IMR-90 (cell line): Measurements from ENCODE around the gene GDNF. TPM values are rescaled to one million over a fixed set of nuclear protein-coding genes. Genes with fewer than 3 reads are reported as not detected.

Source experiments
- ATAC-seq: fragments of 200-7000 bp; cut with Tn5 transposase; 2 replicates; pipeline ENCODE4 v1.9.1; 2020; ENCODE audit warnings: low read depth, mild to moderate bottlenecking, moderate library complexity
- BruUV-seq: library from RNA; stranded (reverse); fragments of 400-500 nt; replicated peaks from 2 replicates; lab custom pipeline; 2021; lab: Mats Ljungman, UMichigan
- CTCF ChIA-PET: fragments of 300-600 bp; formaldehyde crosslinking; extraction: SDS; loops from one replicate; lab custom pipeline; 2021; ENCODE audit warnings: antibody characterized with exemption; lab: Yijun Ruan, JAX
- POLR2A ChIA-PET: fragments of 300-600 bp; sonication (Branson Sonifier 250); formaldehyde crosslinking; loops from one replicate; lab custom pipeline; 2022; ENCODE audit warnings: antibody characterized with exemption; ENCODE audit not compliant: unreplicated experiment; lab: Charles Lee
- DNase-seq: peaks from one replicate; pipeline ENCODE4 v3.0.0; 2013
- H2AFZ ChIP-seq: replicated peaks from 2 replicates; pipeline ENCODE3; 2013; ENCODE audit warnings: low read length, mild to moderate bottlenecking; ENCODE audit not compliant: poor library complexity
- H2AK5ac ChIP-seq: 2 replicates; pipeline ENCODE4 v1.6.1; 2013; ENCODE audit warnings: low read depth, low read length, inconsistent platforms
- H2AK9ac ChIP-seq: replicated peaks from 2 replicates; pipeline ENCODE3; 2013; ENCODE audit warnings: mild to moderate bottlenecking, low read depth, low read length, moderate library complexity; ENCODE audit not compliant: poor library complexity
- H2BK120ac ChIP-seq: 2 replicates; pipeline ENCODE4 v1.6.1; 2013; ENCODE audit warnings: low read depth, low read length, inconsistent platforms
- H2BK15ac ChIP-seq: 3 replicates; pipeline ENCODE4 v1.6.1; 2013; ENCODE audit warnings: low read depth, low read length, inconsistent platforms
- H2BK20ac ChIP-seq: 2 replicates; pipeline ENCODE4 v1.6.1; 2013; ENCODE audit warnings: low read depth, mild to moderate bottlenecking, inconsistent platforms, low read length, moderate library complexity
- H2BK5ac ChIP-seq: 2 replicates; pipeline ENCODE4 v1.6.1; 2013; ENCODE audit warnings: mild to moderate bottlenecking, low read depth, low read length, inconsistent platforms; ENCODE audit not compliant: poor library complexity, severe bottlenecking
- H3K14ac ChIP-seq: replicated peaks from 2 replicates; pipeline ENCODE4 v1.6.1; 2013; ENCODE audit warnings: low read depth, low read length, inconsistent platforms
- H3K18ac ChIP-seq: 2 replicates; pipeline ENCODE4 v1.6.1; 2013; ENCODE audit warnings: low read depth, low read length, control low read depth
- H3K23ac ChIP-seq: 2 replicates; pipeline ENCODE4 v1.6.1; 2013; ENCODE audit warnings: low read depth, low read length, inconsistent platforms
- H3K27ac ChIP-seq: 2 replicates; pipeline ENCODE4 v1.5.1; 2013; ENCODE audit warnings: mild to moderate bottlenecking, control low read depth, low read length; ENCODE audit not compliant: insufficient read depth
- H3K27me3 ChIP-seq: 2 replicates; pipeline ENCODE4 v1.6.1; 2013; ENCODE audit warnings: low read length; ENCODE audit not compliant: control insufficient read depth, insufficient read depth
- H3K36me3 ChIP-seq: 2 replicates; pipeline ENCODE4 v1.6.1; 2013; ENCODE audit warnings: low read length, mixed read lengths; ENCODE audit not compliant: control insufficient read depth, insufficient read depth
- H3K4ac ChIP-seq: 2 replicates; pipeline ENCODE4 v1.6.1; 2013; ENCODE audit warnings: low read depth, low read length, inconsistent platforms
- H3K4me1 ChIP-seq: 2 replicates; pipeline ENCODE4 v1.6.1; 2013; ENCODE audit warnings: low read length, mixed read lengths; ENCODE audit not compliant: control insufficient read depth, insufficient read depth
- H3K4me2 ChIP-seq: 2 replicates; pipeline ENCODE4 v1.6.1; 2013; ENCODE audit warnings: low read depth, mild to moderate bottlenecking, control low read depth, low read length, moderate library complexity
- H3K4me3 ChIP-seq: 2 replicates; pipeline ENCODE4 v1.5.1; 2013; ENCODE audit warnings: low read depth, mild to moderate bottlenecking, control low read depth, low read length, moderate library complexity; ENCODE audit not compliant: insufficient read depth
- H3K56ac ChIP-seq: 2 replicates; pipeline ENCODE4 v1.6.1; 2013; ENCODE audit warnings: low read length, inconsistent platforms; ENCODE audit not compliant: insufficient read depth; ENCODE audit errors: extremely low read depth
- H3K79me1 ChIP-seq, 2 experiments: 2 replicates each; pipeline ENCODE4 v1.6.1; 2013; ENCODE audit warnings: low read length in 2 of 2, inconsistent platforms in 1 of 2, low read depth in 1 of 2
- H3K9ac ChIP-seq: 2 replicates; pipeline ENCODE4 v1.6.1; 2013; ENCODE audit warnings: low read depth, low read length, control low read depth
- H3K9me1 ChIP-seq: 2 replicates; pipeline ENCODE4 v1.6.1; 2013; ENCODE audit warnings: low read length, inconsistent platforms; ENCODE audit not compliant: insufficient read depth
- H3K9me3 ChIP-seq: 2 replicates; pipeline ENCODE4 v1.6.1; 2013; ENCODE audit warnings: low read length; ENCODE audit not compliant: control insufficient read depth, insufficient read depth
- H4K20me1 ChIP-seq: 2 replicates; pipeline ENCODE4 v1.6.1; 2013; ENCODE audit warnings: low read length, inconsistent platforms; ENCODE audit not compliant: insufficient read depth
- H4K5ac ChIP-seq: 2 replicates; pipeline ENCODE4 v1.6.1; 2013; ENCODE audit warnings: mild to moderate bottlenecking, low read depth, low read length, control low read depth
- H4K8ac ChIP-seq, 2 experiments: 2 replicates each; pipeline ENCODE4 v1.6.1; 2013; ENCODE audit warnings: low read depth in 2 of 2, low read length in 2 of 2, control low read depth in 1 of 2, inconsistent platforms in 1 of 2
- H4K91ac ChIP-seq: 2 replicates; pipeline ENCODE4 v1.6.1; 2013; ENCODE audit warnings: low read depth, low read length, inconsistent platforms; ENCODE audit not compliant: insufficient read depth
- CEBPB ChIP-seq: IDR thresholded peaks from 2 replicates; pipeline ENCODE4 v1.6.1; 2012; ENCODE audit warnings: low read depth, low read length, improper control_type of control experiment
- CHD1 ChIP-seq: IDR thresholded peaks from 2 replicates; pipeline ENCODE4 v1.6.1; 2012; ENCODE audit warnings: low read depth, low read length, improper control_type of control experiment
- MXI1 ChIP-seq: IDR thresholded peaks from 2 replicates; pipeline ENCODE4 v1.6.1; 2012; ENCODE audit warnings: low read depth, mild to moderate bottlenecking, low read length, moderate library complexity, borderline replicate concordance
- NFE2L2 ChIP-seq: fragments of 150-350 bp; IDR thresholded peaks from 2 replicates; pipeline ENCODE4 v1.6.1; 2016; ENCODE audit warnings: low read depth, mild to moderate bottlenecking, low read length
- RCOR1 ChIP-seq: IDR thresholded peaks from 2 replicates; pipeline ENCODE4 v1.6.1; 2012; ENCODE audit warnings: mild to moderate bottlenecking, low read length, improper control_type of control experiment; ENCODE audit not compliant: insufficient replicate concordance
- WGBS, 2 experiments: methylation state at CpG; one replicate each; pipeline versions ENCODE4 v1.1.5 to v1.1.7; 2013; ENCODE audit warnings: missing lambda C conversion rate in 2 of 2; ENCODE audit not compliant: insufficient read length in 1 of 2; ENCODE audit errors: extremely low coverage in 2 of 2; 5-methylcytosine and 5-hydroxymethylcytosine counted together
- dilution Hi-C: fragments of 300-500 bp; cut with HindIII; formaldehyde crosslinking; loops from one replicate; pipeline ENCODE4 v1.14.3; 2018; ENCODE audit warnings: low sequenced_read_pairs; ENCODE audit not compliant: unreplicated experiment
- in situ Hi-C: fragments of 300-500 bp; cut with MboI; formaldehyde crosslinking; loops from 3 replicates; pipeline ENCODE4 v1.14.3; 2019; ENCODE audit warnings: low sequenced_read_pairs, inconsistent platforms, mixed read lengths
- intact Hi-C: fragments of 100-400 bp; cut with micrococcal nuclease; formaldehyde crosslinking; loops from 2 replicates; pipeline ENCODE4 v1.10.0; 2022
- polyA plus RNA-seq, 3 experiments: library from polyadenylated mRNA; depleted of rRNA; stranded (reverse); fragments of >200 nt; gene quantifications; 2 replicates each; pipeline ENCODE4 v1.2.3, GENCODE V29; 2012; ENCODE audit warnings: low replicate concordance in 1 of 3
- total RNA-seq: library from RNA; depleted of rRNA; stranded (reverse); fragments of >200 nt; gene quantifications from 2 replicates; pipeline ENCODE4 v1.2.3, GENCODE V29; 2012
- TF ChIP-seq, protein P1 (sequence below): conservative IDR thresholded peaks from 2 replicates; pipeline ENCODE4 v1.5.1; 2012; ENCODE audit warnings: mild to moderate bottlenecking, low read depth, low read length, improper control_type of control experiment
- TF ChIP-seq, protein P2 (sequence below): fragments of 150-350 bp; IDR thresholded peaks from 2 replicates; pipeline ENCODE4 v1.6.1; 2016; ENCODE audit warnings: low read depth, mild to moderate bottlenecking, low read length, moderate library complexity, borderline replicate concordance

GDNF gene
- total and polyA plus RNA-seq, 2 of the 4 experiments (the other 2 are of a cell fraction): 0.18 to 0.82 TPM

DNA sequence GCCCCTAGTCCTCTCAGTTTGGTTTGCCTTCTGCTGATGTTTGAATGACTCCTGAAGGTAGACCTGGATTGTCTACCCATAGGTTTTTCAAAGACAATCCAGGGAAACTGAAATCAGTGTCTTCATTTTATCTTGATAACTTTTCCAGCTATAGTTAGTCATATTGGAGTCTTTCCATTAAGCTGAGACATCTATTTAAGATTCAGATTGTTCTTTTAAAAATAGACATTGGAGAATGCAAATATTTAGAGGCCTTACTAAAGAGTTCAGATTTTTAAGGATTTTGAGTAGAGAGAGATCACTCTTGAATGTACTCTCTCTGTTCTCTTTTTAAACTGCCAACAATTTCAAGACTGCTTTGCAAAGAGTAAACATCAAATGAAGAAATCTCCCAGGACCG is 69.1 kb downstream of the GDNF start:
- Histone ChIP-seq H3K56ac (peak overlapping the region; percentile 69; the same call in 1 of the 2 replicates), H3K18ac (peak overlapping the region; percentile 76), H3K4me3 (no peak overlapping the region), H2BK120ac (peak overlapping the region; percentile 95), H3K4me1 (peaks cover 21% of the 10 kb centered on the region), H2BK15ac (peak overlapping the region; percentile 81; the same call in 2 of the 3 replicates), H2BK5ac (peak overlapping the region; percentile 94), H2AK5ac (peak overlapping the region; percentile 92), H2BK20ac (peak overlapping the region; percentile 98), H2AFZ (peak overlapping the region; percentile 15), H3K36me3 (no peaks in the 10 kb centered on the region), H3K4me2 (peak overlapping the region; percentile 71), H3K27me3 (no peaks in the 10 kb centered on the region), H3K9me1 (peaks cover 7% of the 10 kb centered on the region), H3K79me1 (no peaks in the 10 kb centered on the region), H3K27ac (peak overlapping the region; percentile 83), H3K23ac (peak overlapping the region; percentile 87), H3K9ac (peak overlapping the region; percentile 41; the same call in 1 of the 2 replicates), H4K20me1 (peaks cover 6% of the 10 kb centered on the region), H3K4ac (peak overlapping the region; percentile 93), H3K14ac (peak overlapping the region; percentile 87), H4K91ac (peak overlapping the region; percentile 88), H2AK9ac (no peak overlapping the region), H4K8ac (peak overlapping the region; percentile 57 to 88), H3K9me3 (no peaks in the 10 kb centered on the region), H4K5ac (peak overlapping the region; percentile 49; the same call in 1 of the 2 replicates)
- no CpG with 5 or more reads among the region's 1 CpG for WGBS, 2 experiments
- dilution Hi-C loops: no loop called here
- BruUV-seq: no TSS peak
- in situ Hi-C loops: no loop called here
- intact Hi-C loops: loop anchor here (5.0 kb wide), 2 partner anchors 67 to 422 kb away; no protein-coding TSS in a partner anchor
- ChIA-PET CTCF (no interaction called here), POLR2A (no interaction called here)
- DNase-seq (peak; percentile 57), ATAC-seq (peak; percentile 28)
- TF ChIP-seq, protein P1, sequence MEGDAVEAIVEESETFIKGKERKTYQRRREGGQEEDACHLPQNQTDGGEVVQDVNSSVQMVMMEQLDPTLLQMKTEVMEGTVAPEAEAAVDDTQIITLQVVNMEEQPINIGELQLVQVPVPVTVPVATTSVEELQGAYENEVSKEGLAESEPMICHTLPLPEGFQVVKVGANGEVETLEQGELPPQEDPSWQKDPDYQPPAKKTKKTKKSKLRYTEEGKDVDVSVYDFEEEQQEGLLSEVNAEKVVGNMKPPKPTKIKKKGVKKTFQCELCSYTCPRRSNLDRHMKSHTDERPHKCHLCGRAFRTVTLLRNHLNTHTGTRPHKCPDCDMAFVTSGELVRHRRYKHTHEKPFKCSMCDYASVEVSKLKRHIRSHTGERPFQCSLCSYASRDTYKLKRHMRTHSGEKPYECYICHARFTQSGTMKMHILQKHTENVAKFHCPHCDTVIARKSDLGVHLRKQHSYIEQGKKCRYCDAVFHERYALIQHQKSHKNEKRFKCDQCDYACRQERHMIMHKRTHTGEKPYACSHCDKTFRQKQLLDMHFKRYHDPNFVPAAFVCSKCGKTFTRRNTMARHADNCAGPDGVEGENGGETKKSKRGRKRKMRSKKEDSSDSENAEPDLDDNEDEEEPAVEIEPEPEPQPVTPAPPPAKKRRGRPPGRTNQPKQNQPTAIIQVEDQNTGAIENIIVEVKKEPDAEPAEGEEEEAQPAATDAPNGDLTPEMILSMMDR: no peak
- TF ChIP-seq, protein P2, sequence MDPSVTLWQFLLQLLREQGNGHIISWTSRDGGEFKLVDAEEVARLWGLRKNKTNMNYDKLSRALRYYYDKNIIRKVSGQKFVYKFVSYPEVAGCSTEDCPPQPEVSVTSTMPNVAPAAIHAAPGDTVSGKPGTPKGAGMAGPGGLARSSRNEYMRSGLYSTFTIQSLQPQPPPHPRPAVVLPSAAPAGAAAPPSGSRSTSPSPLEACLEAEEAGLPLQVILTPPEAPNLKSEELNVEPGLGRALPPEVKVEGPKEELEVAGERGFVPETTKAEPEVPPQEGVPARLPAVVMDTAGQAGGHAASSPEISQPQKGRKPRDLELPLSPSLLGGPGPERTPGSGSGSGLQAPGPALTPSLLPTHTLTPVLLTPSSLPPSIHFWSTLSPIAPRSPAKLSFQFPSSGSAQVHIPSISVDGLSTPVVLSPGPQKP: no peak
- TF ChIP-seq MXI1: no peak
- TF ChIP-seq CHD1: no peak
- TF ChIP-seq NFE2L2: no peak
- TF ChIP-seq RCOR1: no peak
- no peak for TF ChIP-seq CEBPB
